OCI-M2 (cell line): ENCODE measurements around the gene OR2C3.
"Not testable (repeated sequence)": the region's sequence is repeated elsewhere in the genome, so short reads cannot be mapped to it uniquely, and the experiment has no call there.

Source experiments
- DNase-seq: peaks from one replicate; lab custom pipeline; 2025; ENCODE audit not compliant: unreplicated experiment; lab: John Stamatoyannopoulos, UW

OR2C3 gene

DNA sequence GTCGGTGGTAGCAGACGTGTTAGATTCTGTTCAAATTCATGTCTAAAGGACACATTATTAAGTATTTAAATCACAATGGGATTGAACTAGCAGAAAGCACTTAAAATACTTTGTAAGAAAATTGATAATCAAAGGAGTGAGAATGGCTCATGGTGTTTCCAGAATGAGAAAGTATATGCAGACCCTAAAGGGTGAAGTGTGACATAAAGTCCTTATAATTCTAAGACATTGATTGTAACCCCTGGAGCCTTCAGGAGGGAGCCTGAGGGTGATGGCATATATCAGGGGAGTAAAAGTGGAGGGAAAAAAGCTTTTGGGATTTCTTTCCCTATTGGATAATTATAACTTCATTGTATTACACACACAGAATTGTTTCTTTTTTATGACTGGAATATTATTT lies at the start of gene OR2C3:
Gene OR2C3, minus strand, starts transcription at position 101 of the 400 bp plus-strand sequence. CDS start 3,929 bp downstream, outside the sequence.
- DNase-seq: no peak

DNA sequence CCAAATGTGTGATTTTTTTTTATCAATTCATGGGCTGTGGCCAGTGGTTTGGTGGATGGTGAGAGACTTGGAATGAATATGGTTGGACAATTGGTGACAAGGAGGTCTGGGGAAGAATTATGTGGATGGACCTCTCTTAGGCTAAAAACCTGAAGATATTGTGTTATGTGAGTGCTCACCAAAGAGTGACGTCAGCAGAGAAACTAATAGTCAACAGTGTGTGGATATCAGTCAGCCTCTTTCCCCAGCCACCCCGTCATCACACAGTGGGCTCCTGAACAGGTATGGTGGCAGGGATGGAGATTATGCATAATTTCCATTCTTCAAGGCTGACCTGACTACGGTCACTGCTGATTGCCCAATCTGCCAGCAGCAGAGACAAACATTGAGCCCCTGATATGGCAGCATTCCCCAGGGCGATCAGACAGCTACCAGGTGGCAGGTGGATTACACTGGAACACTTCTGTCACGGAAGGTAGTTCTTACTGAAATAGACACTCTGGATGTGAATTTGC lies 42.8 kb upstream of the OR2C3 start:
- no peak for DNase-seq

- no peak for DNase-seq
Observed at GRCh38 chr1:247576514-247576913, 40.3 kb upstream of the OR2C3 start.

DNA sequence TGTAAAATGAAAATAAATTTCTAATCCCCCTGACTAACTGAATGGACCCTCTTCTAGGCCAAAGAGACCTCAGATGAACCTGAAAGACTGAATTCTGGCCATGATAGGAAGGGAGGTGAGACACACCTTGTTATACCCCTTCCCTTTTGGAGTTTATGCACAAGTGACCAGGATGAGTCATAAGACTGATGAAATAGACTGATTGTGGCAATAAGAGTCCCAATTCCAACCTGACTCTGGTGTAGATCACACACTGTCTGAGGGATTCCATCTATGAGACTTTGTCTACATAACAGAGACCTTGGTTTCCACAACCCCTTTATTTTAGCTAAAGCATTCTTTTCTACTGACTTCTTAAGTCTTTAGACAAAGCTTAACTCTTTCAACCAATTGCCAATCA lies 38.4 kb upstream of the OR2C3 start:
- DNase-seq: no peak

GRCh38 chr1:247574236-247574635 lies 38.0 kb upstream of the OR2C3 start:
- DNase-seq: no peak

- DNase-seq: no peak
Observed at GRCh38 chr1:247562198-247562597, 26.0 kb upstream of the OR2C3 start.

DNA sequence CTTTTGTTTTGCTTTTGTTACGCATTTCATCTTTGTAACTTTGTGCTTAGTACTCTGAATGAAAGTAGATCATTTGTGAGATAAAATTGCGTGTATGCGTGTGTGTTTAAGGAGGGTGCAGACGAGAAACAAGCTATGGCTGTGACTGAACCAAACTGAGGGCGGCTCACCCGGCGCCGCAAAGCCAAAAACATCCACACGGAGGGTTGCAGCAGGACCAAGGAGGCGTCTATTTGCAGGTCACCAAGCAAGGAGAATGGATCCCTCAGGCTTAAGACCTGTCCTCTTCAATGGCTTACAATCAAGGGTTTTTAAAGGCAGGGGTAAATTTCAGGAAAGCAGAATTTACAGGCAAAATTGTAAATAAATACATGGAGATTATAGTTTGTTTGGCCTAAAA lies 25.5 kb upstream of the OR2C3 start:
- DNase-seq: no peak

GRCh38 chr1:247557926-247558674 lies 21.9 kb upstream of the OR2C3 start:
- no peak for DNase-seq

DNA sequence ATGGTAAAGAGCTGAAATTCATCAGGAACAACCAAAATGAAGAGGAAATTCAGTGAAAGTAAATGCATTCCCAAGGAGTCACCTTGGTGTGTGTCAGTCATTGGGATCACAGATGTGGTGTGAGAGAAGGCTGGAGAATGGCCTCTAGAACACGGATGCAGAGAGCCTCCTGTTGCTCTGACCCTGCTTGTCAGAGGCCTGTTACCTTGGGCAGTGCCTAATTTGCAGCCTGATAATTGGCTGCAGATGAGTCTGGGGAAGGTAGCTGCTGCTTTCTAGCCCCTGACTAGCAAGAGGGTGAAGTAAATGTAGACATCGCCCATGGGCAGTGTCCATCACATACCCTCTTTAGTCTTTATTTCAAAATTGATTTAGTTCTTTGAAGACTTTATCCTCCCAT lies 16.0 kb upstream of the OR2C3 start:
- no peak for DNase-seq

DNA sequence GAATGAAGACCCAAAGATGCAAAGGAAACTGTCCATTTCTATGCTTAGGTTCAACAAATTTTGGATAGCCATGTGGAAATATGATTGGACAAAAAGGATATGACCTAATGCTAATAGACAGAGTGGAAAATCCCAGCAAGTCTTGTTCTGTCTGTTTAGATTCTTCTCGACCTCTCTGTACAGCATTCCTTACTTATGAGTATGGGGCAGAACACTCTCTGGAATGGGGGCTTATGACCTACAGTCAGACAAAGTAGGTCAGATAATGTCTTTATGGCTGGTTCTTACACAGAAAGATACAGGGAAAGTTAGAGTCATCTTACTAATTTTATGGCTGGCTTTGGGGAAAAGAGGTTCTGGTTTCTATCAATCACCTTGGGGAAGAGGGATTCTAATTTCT lies 15.5 kb upstream of the OR2C3 start:
- no peak for DNase-seq

DNA sequence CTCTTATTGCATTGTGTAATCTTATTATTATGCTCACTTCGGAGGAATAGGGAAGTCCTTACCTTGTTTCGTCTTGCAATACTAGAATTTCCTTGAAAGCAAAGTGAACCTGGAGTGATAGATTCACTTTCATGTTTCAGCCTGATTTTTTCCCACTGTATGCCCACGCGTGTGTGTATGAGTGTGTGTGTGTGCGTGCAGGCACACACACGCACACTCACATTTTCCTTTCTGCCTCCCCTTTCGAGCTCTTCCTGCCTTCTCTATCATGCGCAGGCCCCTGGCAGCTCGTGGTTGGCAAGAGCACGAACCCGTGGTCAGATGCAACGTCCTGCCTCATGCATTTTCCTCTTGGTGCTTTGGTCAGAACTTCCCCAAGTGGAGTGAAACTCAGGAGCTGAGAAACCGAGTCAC lies 12.5 kb upstream of the OR2C3 start, which contains the start of gene GCSAML:
Gene GCSAML, plus strand, starts transcription at position 366 of the 414 bp plus-strand sequence. CDS start 58 bp downstream, outside the sequence.
- DNase-seq: no peak

DNA sequence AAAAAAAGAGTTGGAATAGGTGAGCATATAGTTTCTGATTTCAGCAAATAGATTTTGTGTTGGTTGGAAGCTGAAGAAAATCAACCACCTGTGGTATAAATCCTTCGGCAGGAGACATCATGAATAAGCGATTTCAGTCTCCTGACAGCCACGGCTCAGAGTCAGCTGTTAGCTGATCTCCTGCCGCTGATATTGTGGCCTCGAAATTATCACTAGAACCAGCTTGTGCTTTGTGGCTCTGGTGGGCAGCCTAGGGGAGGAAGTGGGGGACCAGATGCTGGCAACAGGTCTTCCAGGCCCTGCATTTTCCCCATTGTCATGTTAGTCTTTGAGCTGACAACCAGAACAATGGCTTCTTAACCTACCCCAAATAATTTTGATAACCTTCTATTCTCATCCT lies 11.9 kb upstream of the OR2C3 start:
- peak; percentile 21 for DNase-seq

DNA sequence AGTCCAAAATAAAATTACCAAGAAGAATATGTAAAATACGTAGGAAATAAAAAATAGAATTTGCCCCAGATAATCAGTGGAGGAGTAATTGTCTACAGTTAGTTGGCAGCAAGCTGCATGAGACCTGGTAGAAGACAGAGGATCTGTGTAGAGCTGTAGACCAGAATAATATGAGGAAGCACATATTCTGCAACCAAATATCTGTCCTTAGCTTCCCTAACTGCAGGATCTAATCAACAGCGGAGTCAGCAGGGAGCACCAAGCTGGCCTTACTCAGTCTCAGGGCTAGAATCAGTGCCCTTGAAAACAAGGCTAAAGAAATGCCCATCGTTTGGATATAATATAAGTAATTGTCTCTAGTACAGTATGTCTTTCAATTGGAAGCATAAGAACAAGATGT lies 6.6 kb upstream of the OR2C3 start:
- DNase-seq: no peak

DNA sequence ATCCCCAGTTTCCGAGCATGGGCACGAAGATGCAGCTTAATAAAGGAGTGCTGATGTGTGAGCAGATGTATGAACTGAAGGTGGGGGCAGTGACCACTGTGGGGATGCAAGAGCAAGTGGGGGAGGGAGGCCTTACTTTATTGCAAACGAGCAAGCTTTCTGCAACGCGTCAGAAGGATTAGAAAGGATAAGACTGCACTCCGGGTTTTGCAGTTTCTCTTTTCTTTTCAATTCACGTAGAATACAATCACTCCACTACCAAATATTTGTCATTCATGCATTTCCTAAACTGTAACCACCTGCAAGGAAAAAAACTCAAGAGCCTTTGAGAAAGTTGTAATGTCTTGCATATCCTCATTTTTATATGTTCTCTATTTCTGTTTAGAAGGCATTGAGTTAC lies 4.3 kb upstream of the OR2C3 start:
- no peak for DNase-seq

- DNase-seq: no peak
Observed at GRCh38 chr1:247539215-247539614, 3.0 kb upstream of the OR2C3 start.

DNA sequence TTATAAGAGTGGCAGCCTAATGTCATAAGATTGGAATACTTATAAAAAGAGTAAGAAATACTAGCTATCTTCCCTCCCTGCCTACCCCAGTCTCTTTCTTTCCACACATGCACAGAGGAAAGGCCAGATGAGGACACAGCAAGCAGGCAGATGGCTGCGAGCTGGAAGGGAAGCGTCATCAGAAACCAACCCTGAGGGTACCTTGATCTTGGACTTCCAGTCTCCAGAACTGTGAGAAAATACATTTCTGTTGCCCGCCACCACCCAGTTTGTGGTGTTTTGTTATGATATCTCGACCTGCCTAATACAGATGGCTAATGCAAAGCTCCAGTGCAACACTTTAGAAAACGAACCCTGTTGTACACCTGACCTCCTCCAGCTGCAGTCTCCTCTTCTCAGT lies 2.3 kb upstream of the OR2C3 start:
- no peak for DNase-seq

DNA sequence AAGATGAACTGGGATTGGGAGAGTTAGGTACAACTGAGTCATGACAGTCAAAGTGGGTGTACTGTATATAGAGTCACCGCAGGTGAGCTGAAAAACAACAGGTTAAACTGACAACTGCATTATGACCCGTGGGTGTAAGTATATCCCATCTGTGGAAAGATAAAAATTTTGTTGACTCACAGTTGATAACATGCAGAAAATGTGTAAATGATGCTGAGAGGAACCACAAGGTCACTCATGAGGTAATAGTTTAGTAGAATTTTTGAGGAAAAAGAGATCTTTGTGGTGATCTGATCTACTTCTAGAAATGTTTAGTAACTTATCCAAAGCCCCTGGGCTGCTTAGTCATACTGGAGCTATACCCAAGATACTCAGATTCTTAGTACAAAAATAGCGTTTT lies 838 bp downstream of the OR2C3 start:
- no peak for DNase-seq

GRCh38 chr1:247531937-247532336 lies 4.3 kb downstream of the OR2C3 start:
- DNase-seq: no peak

DNA sequence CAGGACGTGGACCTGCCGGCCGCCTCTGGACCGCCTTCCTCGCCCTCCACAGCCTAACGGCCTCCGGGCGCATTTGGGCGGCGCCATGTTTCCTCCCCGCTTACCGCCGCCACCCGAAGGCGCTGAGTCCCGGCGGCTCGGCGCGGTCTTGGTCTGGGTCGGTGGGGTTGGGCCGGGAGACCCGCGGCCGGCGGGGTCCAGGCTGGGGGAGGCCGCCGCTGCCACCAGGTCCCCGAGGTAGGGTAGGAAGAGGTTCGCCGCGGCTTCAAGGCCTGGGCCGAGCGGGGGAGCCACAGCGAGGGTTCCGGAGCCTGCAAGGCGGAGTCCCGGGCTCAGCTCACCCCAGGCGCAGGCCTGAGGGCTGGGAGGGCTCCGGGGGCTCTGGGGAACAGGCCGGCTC lies 5.5 kb downstream of the OR2C3 start:
- DNase-seq: no peak

DNA sequence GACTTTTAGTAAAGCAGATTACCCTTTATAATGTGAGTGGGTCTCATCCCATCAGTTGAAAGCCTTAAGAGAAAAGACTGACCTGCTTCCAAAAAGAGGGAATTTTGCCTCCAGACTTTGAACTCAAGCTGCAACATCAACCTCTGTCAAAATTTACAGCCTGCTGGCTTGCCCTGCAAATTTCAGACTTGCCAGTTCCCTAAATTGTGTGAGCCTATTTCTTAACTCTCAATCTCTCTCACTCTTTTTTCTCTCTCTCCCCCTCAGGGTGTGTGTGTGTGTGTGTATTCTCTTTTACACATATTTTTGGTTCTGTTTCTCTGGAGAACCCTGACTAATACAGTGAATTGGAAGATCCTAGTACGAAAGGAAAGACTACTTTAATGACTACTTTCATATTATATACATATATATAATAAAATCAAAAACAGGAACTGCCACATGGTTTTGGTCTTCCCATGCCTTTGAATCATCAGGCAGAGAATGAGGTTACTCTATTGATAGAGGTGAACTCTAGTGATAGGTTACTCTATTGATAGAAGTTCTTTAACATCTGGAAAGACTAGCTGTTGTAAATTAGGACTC lies 6.4 kb downstream of the OR2C3 start:
- DNase-seq: no peak

DNA sequence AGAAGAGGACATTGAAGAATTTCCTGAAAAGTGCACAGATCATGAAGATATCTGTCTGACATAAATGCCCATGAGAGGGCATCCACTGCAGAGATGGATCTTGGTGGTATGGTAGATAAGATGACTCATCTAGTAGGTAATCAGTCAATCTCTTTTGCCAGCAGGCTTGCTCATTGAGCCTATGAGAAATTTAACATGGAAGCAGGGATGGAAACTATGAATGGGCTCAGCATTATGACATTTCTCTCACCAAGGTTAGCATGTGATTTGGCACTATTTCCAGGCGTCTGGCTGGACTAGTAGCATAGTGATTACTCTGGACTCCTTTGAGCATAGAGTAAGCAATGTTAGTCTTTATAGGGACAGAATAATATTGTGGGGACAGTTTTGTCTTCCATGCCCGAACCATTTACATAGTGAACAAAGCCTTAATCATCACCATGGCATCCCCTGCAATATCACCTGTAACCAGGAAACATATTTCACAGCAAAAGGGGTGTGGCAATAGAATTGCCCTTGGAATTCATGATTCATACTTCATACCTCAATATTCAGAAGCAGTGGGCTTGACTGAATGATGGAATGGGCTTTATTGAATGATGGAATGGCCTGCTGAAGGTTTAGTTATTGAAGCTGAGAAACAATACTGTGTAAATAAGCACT lies 7.3 kb downstream of the OR2C3 start:
- no peak for DNase-seq

- not testable (repeated sequence) for DNase-seq
Observed at GRCh38 chr1:247521886-247522285, 14.4 kb downstream of the OR2C3 start.
